ENCODE results near the gene COG8. TPM values are rescaled to one million over a fixed set of nuclear protein-coding genes. Genes with fewer than 3 reads are reported as not detected.

COG8 gene
- total and polyA plus RNA-seq, 2 experiments from 2014 or later = 28.9 to 52.4 TPM

- H3K4me1 ChIP-seq (ENCODE audit: insufficient read depth) = peaks cover 19% of the 10 kb centered on the region
- H3K9me3 ChIP-seq (ENCODE audit: low read depth) = no peaks in the 10 kb centered on the region
- H2AFZ ChIP-seq = peak overlapping the region; percentile 81
- H3K79me2 ChIP-seq (ENCODE audit: insufficient read depth) = peaks cover 85% of the 10 kb centered on the region
- H3K36me3 ChIP-seq (ENCODE audit: low read depth) = peaks cover 36% of the 10 kb centered on the region
- H3K27me3 ChIP-seq (replicated peaks; ENCODE audit: insufficient read depth) = no peaks in the 10 kb centered on the region
- DNase-seq = peak; percentile 53
- H4K20me1 ChIP-seq (ENCODE audit: insufficient read depth) = no peaks in the 10 kb centered on the region
- no peaks in the 10 kb centered on the region for H3K9me2 ChIP-seq (ENCODE audit: insufficient read depth)
- H3K4me3 ChIP-seq = peak overlapping the region; percentile 83
- in situ Hi-C loops (cut with MboI) = no loop called here
- peak overlapping the region; percentile 79 for H3K27ac ChIP-seq
- TF ChIP-seq EZH2phosphoT487 (IDR thresholded peaks at IDR 0.05; ENCODE audit: insufficient read depth, low read depth) = no peak
- no peak for TF ChIP-seq EZH2 (IDR thresholded peaks at IDR 0.05; ENCODE audit: insufficient read depth, poor library complexity, severe bottlenecking)
- WGBS, 2 experiments (ENCODE audit: low coverage in 1 of 2, low lambda C conversion rate in 2 of 2, missing lambda C conversion rate in 2 of 2) = 7 to 9% methylated on average over 16 of the region's 16 CpGs
- peak overlapping the region; percentile 93 for H3K4me2 ChIP-seq (ENCODE audit: unreplicated experiment)
- peaks cover 27% of the 10 kb centered on the region for H3F3A ChIP-seq (ENCODE audit: insufficient read depth)
- peak overlapping the region; percentile 86 for H3K9ac ChIP-seq
Observed at GRCh38 chr16:69340095-69340644, 806 bp upstream of the COG8 start.

GRCh38 chr16:69338557-69339288 lies 641 bp downstream of the COG8 start:
- in situ Hi-C loops (cut with MboI) = no loop called here
- TF ChIP-seq EZH2 (IDR thresholded peaks at IDR 0.05; ENCODE audit: insufficient read depth, poor library complexity, severe bottlenecking) (no peak), EZH2phosphoT487 (IDR thresholded peaks at IDR 0.05; ENCODE audit: insufficient read depth, low read depth) (no peak)
- 18 to 22% methylated on average over 33 to 44 of the region's 46 CpGs for WGBS, 2 experiments (ENCODE audit: low coverage in 1 of 2, low lambda C conversion rate in 2 of 2, missing lambda C conversion rate in 2 of 2)
- no peaks in the 10 kb centered on the region for H3K27me3 ChIP-seq (replicated peaks; ENCODE audit: insufficient read depth)
- peak overlapping the region; percentile 79 for H3K27ac ChIP-seq
- no peaks in the 10 kb centered on the region for H3K9me3 ChIP-seq (ENCODE audit: low read depth)
- peaks cover 27% of the 10 kb centered on the region for H3F3A ChIP-seq (ENCODE audit: insufficient read depth)
- peaks cover 19% of the 10 kb centered on the region for H3K4me1 ChIP-seq (ENCODE audit: insufficient read depth)
- H3K4me2 ChIP-seq (ENCODE audit: unreplicated experiment) = peak overlapping the region; percentile 96
- H3K36me3 ChIP-seq (ENCODE audit: low read depth) = peaks cover 37% of the 10 kb centered on the region
- H3K79me2 ChIP-seq (ENCODE audit: insufficient read depth) = peaks cover 90% of the 10 kb centered on the region
- peak overlapping the region; percentile 86 for H3K9ac ChIP-seq
- no peaks in the 10 kb centered on the region for H4K20me1 ChIP-seq (ENCODE audit: insufficient read depth)
- peak overlapping the region; percentile 83 for H3K4me3 ChIP-seq
- peak overlapping the region; percentile 91 for H2AFZ ChIP-seq
- H3K9me2 ChIP-seq (ENCODE audit: insufficient read depth) = no peaks in the 10 kb centered on the region
- DNase-seq = no peak

- Histone ChIP-seq H3K27me3 (replicated peaks; ENCODE audit: insufficient read depth) (no peaks in the 10 kb centered on the region), H3K4me1 (ENCODE audit: insufficient read depth) (peaks cover 13% of the 10 kb centered on the region), H3K27ac (no peak overlapping the region), H3K79me2 (ENCODE audit: insufficient read depth) (peaks cover 77% of the 10 kb centered on the region), H3K36me3 (ENCODE audit: low read depth) (peaks cover 26% of the 10 kb centered on the region; the same call in 1 of the 2 replicates), H4K20me1 (ENCODE audit: insufficient read depth) (no peaks in the 10 kb centered on the region), H3K4me3 (no peak overlapping the region), H3K9me3 (ENCODE audit: low read depth) (no peaks in the 10 kb centered on the region), H3K9me2 (ENCODE audit: insufficient read depth) (no peaks in the 10 kb centered on the region), H3K9ac (no peak overlapping the region), H2AFZ (no peak overlapping the region), H3F3A (ENCODE audit: insufficient read depth) (0 out of 2 replicates have a peak, but pooled peaks cover 15% of the 10 kb centered on the region), H3K4me2 (ENCODE audit: unreplicated experiment) (no peak overlapping the region)
- in situ Hi-C loops (cut with MboI) = no loop called here
- no peak for TF ChIP-seq EZH2phosphoT487 (IDR thresholded peaks at IDR 0.05; ENCODE audit: insufficient read depth, low read depth)
- no peak for TF ChIP-seq EZH2 (IDR thresholded peaks at IDR 0.05; ENCODE audit: insufficient read depth, poor library complexity, severe bottlenecking)
- DNase-seq = no peak
- WGBS, 2 experiments (ENCODE audit: low coverage in 1 of 2, low lambda C conversion rate in 2 of 2, missing lambda C conversion rate in 2 of 2) = 88 to 91% methylated on average over 8 to 9 of the region's 9 CpGs
Observed at GRCh38 chr16:69334696-69335095, 4.7 kb downstream of the COG8 start.

GRCh38 chr16:69330286-69331109 lies 8.9 kb downstream of the COG8 start, which contains the start of gene PDF:
Gene PDF (minus strand): TSS chr16:69330588. CDS start chr16:69330570, 18 bp downstream.
- Histone ChIP-seq H3K4me1 (ENCODE audit: insufficient read depth) (peaks cover 28% of the 10 kb centered on the region), H3K27ac (peak within 1 kb of the TSS; percentile 75), H3K9me2 (ENCODE audit: insufficient read depth) (no peaks in the 10 kb centered on the region), H2AFZ (peak within 1 kb of the TSS; percentile 82), H3K9ac (peak within 1 kb of the TSS; percentile 86), H4K20me1 (ENCODE audit: insufficient read depth) (no peaks in the 10 kb centered on the region; the same call in 1 of the 2 replicates), H3K4me3 (peak within 1 kb of the TSS; percentile 77), H3K27me3 (replicated peaks; ENCODE audit: insufficient read depth) (no peaks in the 10 kb centered on the region), H3K36me3 (ENCODE audit: low read depth) (peaks cover 24% of the 10 kb centered on the region), H3F3A (ENCODE audit: insufficient read depth) (peaks cover 27% of the 10 kb centered on the region), H3K79me2 (ENCODE audit: insufficient read depth) (peaks cover 84% of the 10 kb centered on the region), H3K9me3 (ENCODE audit: low read depth) (no peaks in the 10 kb centered on the region), H3K4me2 (ENCODE audit: unreplicated experiment) (peak within 1 kb of the TSS; percentile 84)
- in situ Hi-C loops (cut with MboI) = no loop called here
- TF ChIP-seq EZH2 (IDR thresholded peaks at IDR 0.05; ENCODE audit: insufficient read depth, poor library complexity, severe bottlenecking) = no peak
- no peak for TF ChIP-seq EZH2phosphoT487 (IDR thresholded peaks at IDR 0.05; ENCODE audit: insufficient read depth, low read depth)
- DNase-seq = peak; percentile 99
- WGBS, 2 experiments (ENCODE audit: low coverage in 1 of 2, low lambda C conversion rate in 2 of 2, missing lambda C conversion rate in 2 of 2) = 1 to 2% methylated on average over 61 to 70 of the region's 93 CpGs

Measured in GM23248 (cell line).